ENCODE measurements around the gene CD99.

CD99 gene

DNA sequence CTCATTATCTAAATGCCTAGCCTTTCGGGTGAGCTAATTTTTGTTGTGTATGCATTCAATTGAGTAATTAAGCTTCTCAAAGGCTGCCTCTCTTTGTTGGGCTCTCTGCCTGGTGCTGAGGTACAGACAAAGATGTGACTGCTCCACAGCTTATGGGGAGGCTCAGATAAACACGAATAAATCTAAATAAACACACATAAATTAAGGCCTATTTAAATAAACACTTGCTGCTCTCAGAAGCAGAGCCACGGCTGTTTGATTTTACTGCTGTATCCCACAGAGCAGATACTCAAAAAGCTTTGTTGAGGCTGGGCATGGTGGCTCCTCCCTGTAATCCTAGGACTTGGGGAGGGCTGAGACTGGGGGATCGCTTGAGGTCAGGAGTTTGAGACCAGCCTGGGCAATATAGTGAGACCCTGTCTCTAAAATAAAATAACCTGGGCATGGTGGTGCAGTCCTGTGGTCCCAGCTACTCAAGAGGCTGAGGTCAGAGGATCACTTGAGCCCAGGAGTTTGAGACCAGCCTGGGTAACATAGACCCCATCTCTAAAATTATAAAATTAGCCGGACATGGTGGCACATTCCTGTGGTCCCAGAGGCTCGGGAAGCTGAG is 8.4 kb upstream of the CD99 start (continued):
- TF ChIP-seq, protein P1, sequence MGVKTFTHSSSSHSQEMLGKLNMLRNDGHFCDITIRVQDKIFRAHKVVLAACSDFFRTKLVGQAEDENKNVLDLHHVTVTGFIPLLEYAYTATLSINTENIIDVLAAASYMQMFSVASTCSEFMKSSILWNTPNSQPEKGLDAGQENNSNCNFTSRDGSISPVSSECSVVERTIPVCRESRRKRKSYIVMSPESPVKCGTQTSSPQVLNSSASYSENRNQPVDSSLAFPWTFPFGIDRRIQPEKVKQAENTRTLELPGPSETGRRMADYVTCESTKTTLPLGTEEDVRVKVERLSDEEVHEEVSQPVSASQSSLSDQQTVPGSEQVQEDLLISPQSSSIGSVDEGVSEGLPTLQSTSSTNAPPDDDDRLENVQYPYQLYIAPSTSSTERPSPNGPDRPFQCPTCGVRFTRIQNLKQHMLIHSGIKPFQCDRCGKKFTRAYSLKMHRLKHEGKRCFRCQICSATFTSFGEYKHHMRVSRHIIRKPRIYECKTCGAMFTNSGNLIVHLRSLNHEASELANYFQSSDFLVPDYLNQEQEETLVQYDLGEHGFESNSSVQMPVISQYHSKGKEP (tag by site-specific recombination; IDR thresholded peaks at IDR 0.05): peak; percentile 24; the same call in 1 of the 2 replicates
- TF ChIP-seq WT1 (tag by site-specific recombination; IDR thresholded peaks at IDR 0.05) (peak; percentile 99), ZEB2 (tag by site-specific recombination; IDR thresholded peaks at IDR 0.05) (no peak), MEIS1 (CRISPR knock-in tag; IDR thresholded peaks at IDR 0.05; ENCODE audit: borderline replicate concordance) (no peak), ZNF335 (tag by site-specific recombination; conservative IDR thresholded peaks at IDR 0.05) (no peak), ZNF776 (tag by site-specific recombination; IDR thresholded peaks at IDR 0.05; ENCODE audit: borderline replicate concordance) (no peak), ZNF791 (tag by site-specific recombination; IDR thresholded peaks at IDR 0.05) (no peak), ZNF169 (tag by site-specific recombination; IDR thresholded peaks at IDR 0.05) (no peak), ZXDB (tag by site-specific recombination; IDR thresholded peaks at IDR 0.05) (no peak), KLF16 (tag by site-specific recombination; IDR thresholded peaks at IDR 0.05) (no peak), ZNF341 (tag by site-specific recombination; IDR thresholded peaks at IDR 0.05; ENCODE audit: low read depth) (peak; percentile 66), ZSCAN16 (tag by site-specific recombination; IDR thresholded peaks at IDR 0.05) (no peak), GLI4 (tag by site-specific recombination; IDR thresholded peaks at IDR 0.05) (no peak), FEZF1 (tag by site-specific recombination; IDR thresholded peaks at IDR 0.05) (0 out of 2 replicates have a peak, but pooled peaks have one; percentile 41), ZNF600 (tag by site-specific recombination; IDR thresholded peaks at IDR 0.05) (no peak), ZNF654 (tag by site-specific recombination; IDR thresholded peaks at IDR 0.05; ENCODE audit: low read depth) (no peak), HOXA7 (CRISPR knock-in tag; IDR thresholded peaks at IDR 0.05; ENCODE audit: borderline replicate concordance) (no peak), ZNF391 (tag by site-specific recombination; IDR thresholded peaks at IDR 0.05; ENCODE audit: borderline replicate concordance, low read depth) (no peak), ZNF19 (tag by site-specific recombination; IDR thresholded peaks at IDR 0.05; ENCODE audit: low read depth) (no peak), ZNF354C (tag by site-specific recombination; IDR thresholded peaks at IDR 0.05; ENCODE audit: borderline replicate concordance, low read depth) (no peak)
- TF ChIP-seq, protein P2, sequence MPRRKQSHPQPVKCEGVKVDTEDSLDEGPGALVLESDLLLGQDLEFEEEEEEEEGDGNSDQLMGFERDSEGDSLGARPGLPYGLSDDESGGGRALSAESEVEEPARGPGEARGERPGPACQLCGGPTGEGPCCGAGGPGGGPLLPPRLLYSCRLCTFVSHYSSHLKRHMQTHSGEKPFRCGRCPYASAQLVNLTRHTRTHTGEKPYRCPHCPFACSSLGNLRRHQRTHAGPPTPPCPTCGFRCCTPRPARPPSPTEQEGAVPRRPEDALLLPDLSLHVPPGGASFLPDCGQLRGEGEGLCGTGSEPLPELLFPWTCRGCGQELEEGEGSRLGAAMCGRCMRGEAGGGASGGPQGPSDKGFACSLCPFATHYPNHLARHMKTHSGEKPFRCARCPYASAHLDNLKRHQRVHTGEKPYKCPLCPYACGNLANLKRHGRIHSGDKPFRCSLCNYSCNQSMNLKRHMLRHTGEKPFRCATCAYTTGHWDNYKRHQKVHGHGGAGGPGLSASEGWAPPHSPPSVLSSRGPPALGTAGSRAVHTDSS (tag by site-specific recombination; IDR thresholded peaks at IDR 0.05): no peak
- TF ChIP-seq, protein P3, sequence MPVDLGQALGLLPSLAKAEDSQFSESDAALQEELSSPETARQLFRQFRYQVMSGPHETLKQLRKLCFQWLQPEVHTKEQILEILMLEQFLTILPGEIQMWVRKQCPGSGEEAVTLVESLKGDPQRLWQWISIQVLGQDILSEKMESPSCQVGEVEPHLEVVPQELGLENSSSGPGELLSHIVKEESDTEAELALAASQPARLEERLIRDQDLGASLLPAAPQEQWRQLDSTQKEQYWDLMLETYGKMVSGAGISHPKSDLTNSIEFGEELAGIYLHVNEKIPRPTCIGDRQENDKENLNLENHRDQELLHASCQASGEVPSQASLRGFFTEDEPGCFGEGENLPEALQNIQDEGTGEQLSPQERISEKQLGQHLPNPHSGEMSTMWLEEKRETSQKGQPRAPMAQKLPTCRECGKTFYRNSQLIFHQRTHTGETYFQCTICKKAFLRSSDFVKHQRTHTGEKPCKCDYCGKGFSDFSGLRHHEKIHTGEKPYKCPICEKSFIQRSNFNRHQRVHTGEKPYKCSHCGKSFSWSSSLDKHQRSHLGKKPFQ (tag by site-specific recombination; IDR thresholded peaks at IDR 0.05): 0 out of 2 replicates have a peak, but pooled peaks have one; percentile 19
- TF ChIP-seq, protein P4, sequence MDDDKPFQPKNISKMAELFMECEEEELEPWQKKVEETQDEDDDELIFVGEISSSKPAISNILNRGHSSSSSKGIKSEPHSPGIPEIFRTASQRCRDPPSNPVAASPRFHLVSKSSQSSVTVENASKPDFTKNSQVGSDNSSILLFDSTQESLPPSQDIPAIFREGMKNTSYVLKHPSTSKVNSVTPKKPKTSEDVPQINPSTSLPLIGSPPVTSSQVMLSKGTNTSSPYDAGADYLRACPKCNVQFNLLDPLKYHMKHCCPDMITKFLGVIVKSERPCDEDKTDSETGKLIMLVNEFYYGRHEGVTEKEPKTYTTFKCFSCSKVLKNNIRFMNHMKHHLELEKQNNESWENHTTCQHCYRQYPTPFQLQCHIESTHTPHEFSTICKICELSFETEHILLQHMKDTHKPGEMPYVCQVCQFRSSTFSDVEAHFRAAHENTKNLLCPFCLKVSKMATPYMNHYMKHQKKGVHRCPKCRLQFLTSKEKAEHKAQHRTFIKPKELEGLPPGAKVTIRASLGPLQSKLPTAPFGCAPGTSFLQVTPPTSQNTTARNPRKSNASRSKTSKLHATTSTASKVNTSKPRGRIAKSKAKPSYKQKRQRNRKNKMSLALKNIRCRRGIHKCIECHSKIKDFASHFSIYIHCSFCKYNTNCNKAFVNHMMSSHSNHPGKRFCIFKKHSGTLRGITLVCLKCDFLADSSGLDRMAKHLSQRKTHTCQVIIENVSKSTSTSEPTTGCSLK (tag by site-specific recombination; IDR thresholded peaks at IDR 0.05): no peak
- TF ChIP-seq, protein P5, sequence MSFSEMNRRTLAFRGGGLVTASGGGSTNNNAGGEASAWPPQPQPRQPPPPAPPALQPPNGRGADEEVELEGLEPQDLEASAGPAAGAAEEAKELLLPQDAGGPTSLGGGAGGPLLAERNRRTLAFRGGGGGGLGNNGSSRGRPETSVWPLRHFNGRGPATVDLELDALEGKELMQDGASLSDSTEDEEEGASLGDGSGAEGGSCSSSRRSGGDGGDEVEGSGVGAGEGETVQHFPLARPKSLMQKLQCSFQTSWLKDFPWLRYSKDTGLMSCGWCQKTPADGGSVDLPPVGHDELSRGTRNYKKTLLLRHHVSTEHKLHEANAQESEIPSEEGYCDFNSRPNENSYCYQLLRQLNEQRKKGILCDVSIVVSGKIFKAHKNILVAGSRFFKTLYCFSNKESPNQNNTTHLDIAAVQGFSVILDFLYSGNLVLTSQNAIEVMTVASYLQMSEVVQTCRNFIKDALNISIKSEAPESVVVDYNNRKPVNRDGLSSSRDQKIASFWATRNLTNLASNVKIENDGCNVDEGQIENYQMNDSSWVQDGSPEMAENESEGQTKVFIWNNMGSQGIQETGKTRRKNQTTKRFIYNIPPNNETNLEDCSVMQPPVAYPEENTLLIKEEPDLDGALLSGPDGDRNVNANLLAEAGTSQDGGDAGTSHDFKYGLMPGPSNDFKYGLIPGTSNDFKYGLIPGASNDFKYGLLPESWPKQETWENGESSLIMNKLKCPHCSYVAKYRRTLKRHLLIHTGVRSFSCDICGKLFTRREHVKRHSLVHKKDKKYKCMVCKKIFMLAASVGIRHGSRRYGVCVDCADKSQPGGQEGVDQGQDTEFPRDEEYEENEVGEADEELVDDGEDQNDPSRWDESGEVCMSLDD (tag by site-specific recombination; IDR thresholded peaks at IDR 0.05): no peak
- TF ChIP-seq, protein P6, sequence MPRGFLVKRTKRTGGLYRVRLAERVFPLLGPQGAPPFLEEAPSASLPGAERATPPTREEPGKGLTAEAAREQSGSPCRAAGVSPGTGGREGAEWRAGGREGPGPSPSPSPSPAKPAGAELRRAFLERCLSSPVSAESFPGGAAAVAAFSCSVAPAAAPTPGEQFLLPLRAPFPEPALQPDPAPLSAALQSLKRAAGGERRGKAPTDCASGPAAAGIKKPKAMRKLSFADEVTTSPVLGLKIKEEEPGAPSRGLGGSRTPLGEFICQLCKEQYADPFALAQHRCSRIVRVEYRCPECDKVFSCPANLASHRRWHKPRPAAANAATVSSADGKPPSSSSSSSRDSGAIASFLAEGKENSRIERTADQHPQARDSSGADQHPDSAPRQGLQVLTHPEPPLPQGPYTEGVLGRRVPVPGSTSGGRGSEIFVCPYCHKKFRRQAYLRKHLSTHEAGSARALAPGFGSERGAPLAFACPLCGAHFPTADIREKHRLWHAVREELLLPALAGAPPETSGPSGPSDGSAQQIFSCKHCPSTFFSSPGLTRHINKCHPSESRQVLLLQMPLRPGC (tag by site-specific recombination; IDR thresholded peaks at IDR 0.05): no peak
- TF ChIP-seq, protein P7, sequence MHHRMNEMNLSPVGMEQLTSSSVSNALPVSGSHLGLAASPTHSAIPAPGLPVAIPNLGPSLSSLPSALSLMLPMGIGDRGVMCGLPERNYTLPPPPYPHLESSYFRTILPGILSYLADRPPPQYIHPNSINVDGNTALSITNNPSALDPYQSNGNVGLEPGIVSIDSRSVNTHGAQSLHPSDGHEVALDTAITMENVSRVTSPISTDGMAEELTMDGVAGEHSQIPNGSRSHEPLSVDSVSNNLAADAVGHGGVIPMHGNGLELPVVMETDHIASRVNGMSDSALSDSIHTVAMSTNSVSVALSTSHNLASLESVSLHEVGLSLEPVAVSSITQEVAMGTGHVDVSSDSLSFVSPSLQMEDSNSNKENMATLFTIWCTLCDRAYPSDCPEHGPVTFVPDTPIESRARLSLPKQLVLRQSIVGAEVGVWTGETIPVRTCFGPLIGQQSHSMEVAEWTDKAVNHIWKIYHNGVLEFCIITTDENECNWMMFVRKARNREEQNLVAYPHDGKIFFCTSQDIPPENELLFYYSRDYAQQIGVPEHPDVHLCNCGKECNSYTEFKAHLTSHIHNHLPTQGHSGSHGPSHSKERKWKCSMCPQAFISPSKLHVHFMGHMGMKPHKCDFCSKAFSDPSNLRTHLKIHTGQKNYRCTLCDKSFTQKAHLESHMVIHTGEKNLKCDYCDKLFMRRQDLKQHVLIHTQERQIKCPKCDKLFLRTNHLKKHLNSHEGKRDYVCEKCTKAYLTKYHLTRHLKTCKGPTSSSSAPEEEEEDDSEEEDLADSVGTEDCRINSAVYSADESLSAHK (tag by site-specific recombination; IDR thresholded peaks at IDR 0.05): no peak
